Stimulated activated memory B cell treated with anti-CD40 and anti-IgM and Interleukin-4, amounts not matched to agents 10 μg/mL and 1 μg/mL and 100 μg/mL, for 72 hours (primary cell): Measurements from ENCODE around the gene PCBP3.
"Not testable (repeated sequence)": the region's sequence is repeated elsewhere in the genome, so short reads cannot be mapped to it uniquely, and the experiment has no call there.

Source experiments
- ATAC-seq: fragments of 150-1000 bp; cut with Tn5 transposase; 2 replicates; pipeline ENCODE4 v1.10.0; 2021
- H3K27ac Mint-ChIP-seq: one replicate; pipeline ENCODE4 v1.8.0; 2022; ENCODE audit warnings: mild to moderate bottlenecking, mixed read lengths
- H3K27me3 Mint-ChIP-seq: one replicate; pipeline ENCODE4 v1.8.0; 2022; ENCODE audit warnings: mixed read lengths
- H3K36me3 Mint-ChIP-seq: one replicate; pipeline ENCODE4 v1.8.0; 2022; ENCODE audit warnings: mixed read lengths
- H3K4me1 Mint-ChIP-seq: one replicate; pipeline ENCODE4 v1.8.0; 2022; ENCODE audit warnings: mixed read lengths
- H3K4me3 Mint-ChIP-seq: one replicate; pipeline ENCODE4 v1.8.0; 2022; ENCODE audit warnings: mild to moderate bottlenecking, moderate library complexity, mixed read lengths
- H3K9me3 Mint-ChIP-seq: one replicate; pipeline ENCODE4 v1.8.0; 2022; ENCODE audit warnings: mixed read lengths

Gene PCBP3

DNA sequence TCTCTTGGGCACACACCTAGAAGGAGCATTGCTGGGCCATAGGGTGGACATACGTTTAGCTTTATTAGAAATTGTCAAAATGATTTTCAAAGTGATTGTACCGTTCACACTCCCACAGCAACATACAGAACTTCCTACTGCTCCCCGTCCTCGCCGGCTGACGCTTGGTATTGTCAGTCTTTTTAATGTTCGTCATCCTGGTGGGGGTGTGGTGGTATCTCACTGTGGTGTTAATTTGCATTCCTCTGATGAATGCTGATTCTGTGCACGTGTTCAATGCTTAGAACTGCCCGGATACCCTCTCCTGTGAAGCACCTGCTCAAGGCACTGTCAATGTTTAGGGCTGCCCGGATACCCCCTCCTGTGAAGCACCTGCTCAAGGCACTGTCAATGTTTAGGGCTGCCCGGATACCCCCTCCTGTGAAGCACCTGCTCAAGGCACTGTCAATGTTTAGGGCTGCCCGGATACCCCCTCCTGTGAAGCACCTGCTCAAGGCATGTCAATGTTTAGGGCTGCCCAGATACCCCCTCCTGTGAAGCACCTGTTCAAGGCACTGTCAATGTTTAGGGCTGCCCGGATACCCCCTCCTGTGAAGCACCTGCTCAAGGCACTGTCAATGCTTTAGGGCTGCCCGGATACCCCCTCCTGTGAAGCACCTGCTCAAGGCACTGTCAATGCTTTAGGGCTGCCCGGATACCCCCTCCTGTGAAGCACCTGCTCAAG, 34.6 kb upstream of the PCBP3 start:
- not testable (repeated sequence) for ATAC-seq, H3K9me3 Mint-ChIP-seq, H3K4me1 Mint-ChIP-seq, H3K4me3 Mint-ChIP-seq, H3K27ac Mint-ChIP-seq
- peaks cover 24% of the 10 kb centered on the region for H3K27me3 Mint-ChIP-seq
- peaks cover 10% of the 10 kb centered on the region for H3K36me3 Mint-ChIP-seq

DNA sequence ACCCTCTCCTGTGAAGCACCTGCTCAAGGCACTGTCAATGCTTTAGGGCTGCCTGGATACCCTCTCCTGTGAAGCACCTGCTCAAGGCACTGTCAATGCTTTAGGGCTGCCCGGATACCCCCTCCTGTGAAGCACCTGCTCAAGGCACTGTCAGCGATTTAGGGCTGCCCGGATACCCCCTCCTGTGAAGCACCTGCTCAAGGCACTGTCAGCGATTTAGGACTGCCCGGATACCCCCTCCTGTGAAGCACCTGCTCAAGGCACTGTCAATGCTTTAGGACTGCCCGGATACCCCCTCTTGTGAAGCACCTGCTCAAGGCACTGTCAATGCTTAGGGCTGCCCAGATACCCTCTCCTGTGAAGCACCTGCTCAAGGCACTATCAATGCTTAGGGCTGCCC, 33.9 kb upstream of the PCBP3 start:
- not testable (repeated sequence) for H3K4me3 Mint-ChIP-seq, ATAC-seq, H3K9me3 Mint-ChIP-seq, H3K27ac Mint-ChIP-seq, H3K4me1 Mint-ChIP-seq, H3K36me3 Mint-ChIP-seq
- peaks cover 24% of the 10 kb centered on the region for H3K27me3 Mint-ChIP-seq

DNA sequence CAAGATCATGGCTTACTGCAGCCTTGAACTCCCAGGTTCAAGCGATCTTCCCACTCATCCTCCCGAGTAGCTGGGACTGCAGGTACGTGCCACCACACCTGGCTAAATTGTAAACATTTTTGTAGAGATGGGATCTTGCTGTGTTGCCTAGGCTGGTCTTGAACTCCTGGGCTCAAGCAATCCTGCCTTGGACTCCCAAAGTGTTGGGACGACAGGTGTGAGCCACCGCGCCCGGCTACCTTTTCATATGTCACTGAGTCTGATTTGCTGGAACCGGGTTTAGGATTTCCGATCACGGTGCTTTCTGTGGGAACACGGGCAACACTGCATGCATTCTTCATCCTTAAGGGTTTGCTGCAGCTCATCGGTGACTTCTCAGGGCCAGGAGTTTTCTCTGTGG, 32.2 kb upstream of the PCBP3 start:
- Mint-ChIP-seq H3K4me1 (peaks cover 22% of the 10 kb centered on the region), H3K9me3 (no peaks in the 10 kb centered on the region), H3K27ac (no peak overlapping the region)

DNA sequence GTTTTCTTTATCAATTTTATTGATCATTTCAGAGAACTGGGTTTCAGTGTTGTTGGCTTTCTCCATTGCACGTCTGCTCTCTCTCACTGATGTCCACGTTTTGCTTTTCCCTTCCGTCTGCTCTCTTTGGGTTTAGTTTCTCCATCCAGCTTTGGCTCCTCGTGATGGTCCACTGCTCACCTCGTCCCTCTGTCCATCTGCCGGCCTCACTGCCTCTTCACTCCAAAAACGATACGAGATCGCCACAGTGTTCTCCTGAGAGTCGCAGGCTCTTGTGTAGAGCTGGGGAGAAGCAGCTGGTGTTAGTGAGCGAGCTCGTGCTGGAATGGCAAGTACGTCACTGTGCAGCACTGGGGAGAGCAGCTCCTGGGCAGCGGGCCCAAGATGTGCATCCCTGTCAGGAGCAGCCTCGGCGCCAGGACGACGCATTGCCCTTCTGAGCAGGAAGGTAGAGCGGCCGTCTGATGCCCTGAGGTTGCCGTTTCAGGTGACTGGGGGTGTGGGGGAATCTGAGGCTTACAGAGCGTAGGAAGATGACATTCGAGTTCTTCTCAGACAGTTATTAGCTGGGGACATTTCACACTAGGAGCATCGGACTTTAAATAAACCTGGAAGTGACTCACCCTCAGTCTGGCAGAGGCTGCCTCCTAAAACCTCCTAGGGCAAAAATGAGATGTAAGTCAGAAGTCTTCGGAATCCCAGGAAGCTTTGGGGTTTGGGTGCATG, 31.4 kb upstream of the PCBP3 start:
- H3K9me3 Mint-ChIP-seq = no peaks in the 10 kb centered on the region
- H3K4me3 Mint-ChIP-seq = no peak overlapping the region
- peaks cover 5% of the 10 kb centered on the region for H3K36me3 Mint-ChIP-seq
- H3K27ac Mint-ChIP-seq = peak overlapping the region; percentile 42
- H3K4me1 Mint-ChIP-seq = peaks cover 30% of the 10 kb centered on the region
- H3K27me3 Mint-ChIP-seq = peaks cover 24% of the 10 kb centered on the region
- no peak for ATAC-seq

More for the DNA sequence above, 32.2 kb upstream of the PCBP3 start:
- no peak for ATAC-seq
- no peak overlapping the region for H3K4me3 Mint-ChIP-seq
- peaks cover 24% of the 10 kb centered on the region for H3K27me3 Mint-ChIP-seq
- H3K36me3 Mint-ChIP-seq = peaks cover 5% of the 10 kb centered on the region

DNA sequence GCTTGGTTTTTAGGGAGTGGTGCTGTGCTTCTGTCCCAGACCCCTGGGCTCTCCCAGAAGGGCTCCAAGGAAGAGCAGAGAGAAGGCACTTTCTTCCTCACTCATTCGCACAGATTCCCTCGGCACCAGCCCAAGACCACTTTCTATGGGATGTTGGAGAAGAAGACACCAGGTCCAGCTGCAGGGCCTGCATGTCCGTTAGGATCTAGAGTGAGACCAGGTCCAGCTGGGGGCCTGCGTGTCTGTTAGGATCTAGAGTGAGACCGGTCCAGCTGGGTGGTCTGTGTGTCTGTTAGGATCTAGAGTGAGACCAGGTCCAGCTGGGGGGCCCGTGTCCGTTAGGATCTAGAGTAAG, 30.9 kb upstream of the PCBP3 start:
- peak overlapping the region; percentile 42 for H3K27ac Mint-ChIP-seq
- not testable (repeated sequence) for ATAC-seq, H3K9me3 Mint-ChIP-seq, H3K4me3 Mint-ChIP-seq, H3K36me3 Mint-ChIP-seq
- peaks cover 35% of the 10 kb centered on the region for H3K4me1 Mint-ChIP-seq
- H3K27me3 Mint-ChIP-seq = peaks cover 24% of the 10 kb centered on the region

DNA sequence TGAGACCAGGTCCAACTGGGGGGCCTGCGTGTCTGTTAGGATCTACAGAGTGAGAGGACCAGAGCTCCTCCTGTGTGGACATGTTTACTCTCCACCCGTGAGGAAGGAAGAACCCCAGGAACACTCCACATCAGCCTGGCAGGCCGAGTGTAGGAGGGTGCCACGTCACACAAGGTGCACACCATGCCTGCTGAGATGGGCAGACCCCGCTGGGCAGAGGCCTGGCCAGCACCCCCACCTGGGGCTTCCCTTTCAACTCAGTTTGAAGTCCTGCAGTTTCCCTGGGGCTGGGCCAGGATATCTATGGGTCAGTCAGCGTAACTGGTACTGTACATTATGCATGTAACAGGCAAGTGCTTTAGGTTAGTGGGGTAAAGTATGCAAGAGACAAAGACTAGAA, 30.1 kb upstream of the PCBP3 start:
- Mint-ChIP-seq H3K4me1 (peaks cover 36% of the 10 kb centered on the region), H3K27me3 (peaks cover 24% of the 10 kb centered on the region), H3K4me3 (no peak overlapping the region), H3K36me3 (peaks cover 5% of the 10 kb centered on the region), H3K9me3 (no peaks in the 10 kb centered on the region), H3K27ac (no peak overlapping the region)
- no peak for ATAC-seq

DNA sequence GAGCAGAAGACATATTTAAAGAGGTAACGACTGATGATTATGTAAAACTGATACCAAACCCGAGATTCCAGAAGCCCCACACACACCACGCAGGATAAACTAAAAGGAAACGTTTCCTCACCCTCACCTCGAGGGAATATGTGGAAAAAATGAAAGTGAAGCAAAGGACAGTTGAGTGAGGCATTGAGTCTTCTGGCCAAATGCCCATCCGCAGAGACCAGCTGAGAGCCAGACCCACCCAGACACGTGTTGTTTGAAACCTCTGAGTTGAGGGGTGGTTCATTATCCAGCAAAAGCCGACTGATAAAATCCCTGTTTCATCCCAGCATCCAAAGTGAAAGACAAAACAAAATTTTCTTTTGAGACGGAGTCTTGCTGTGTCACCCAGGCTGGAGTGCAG, 29.6 kb upstream of the PCBP3 start:
- peaks cover 5% of the 10 kb centered on the region for H3K36me3 Mint-ChIP-seq
- no peaks in the 10 kb centered on the region for H3K9me3 Mint-ChIP-seq
- H3K4me1 Mint-ChIP-seq = peaks cover 36% of the 10 kb centered on the region
- H3K4me3 Mint-ChIP-seq = no peak overlapping the region
- no peak for ATAC-seq
- no peak overlapping the region for H3K27ac Mint-ChIP-seq
- H3K27me3 Mint-ChIP-seq = peaks cover 25% of the 10 kb centered on the region

DNA sequence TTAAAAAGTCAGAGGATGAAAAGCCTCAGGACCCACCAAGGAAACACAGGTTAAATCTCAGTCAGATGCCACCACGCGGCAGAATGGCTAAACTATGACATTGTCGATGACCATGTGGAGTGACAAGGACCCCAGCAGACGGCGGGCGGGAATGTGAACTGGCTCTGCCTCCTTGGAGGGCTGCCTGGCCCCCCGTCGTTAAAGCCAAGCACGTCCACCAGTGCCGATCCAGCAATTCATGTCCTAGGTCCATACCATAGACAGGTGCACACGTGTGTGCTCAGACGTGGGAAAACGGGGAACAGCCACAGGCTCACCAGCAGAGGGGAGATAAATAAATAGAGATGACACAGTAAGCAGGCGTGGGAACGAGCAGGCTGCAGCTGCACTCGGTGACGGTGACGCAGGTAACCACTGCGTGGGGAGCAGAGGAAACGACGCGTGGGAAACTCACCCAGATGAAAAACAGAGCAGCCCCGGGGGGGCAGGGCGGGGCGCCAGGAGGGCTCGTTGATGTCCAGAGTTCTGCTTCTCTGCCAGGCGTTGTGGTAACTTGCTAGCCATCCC, 28.3 kb upstream of the PCBP3 start:
- Mint-ChIP-seq H3K4me1 (peaks cover 36% of the 10 kb centered on the region), H3K27me3 (peaks cover 31% of the 10 kb centered on the region), H3K36me3 (peaks cover 10% of the 10 kb centered on the region), H3K27ac (peak overlapping the region; percentile 40), H3K9me3 (peaks cover 3% of the 10 kb centered on the region), H3K4me3 (peak overlapping the region; percentile 68)
- ATAC-seq = peak; percentile 95

DNA sequence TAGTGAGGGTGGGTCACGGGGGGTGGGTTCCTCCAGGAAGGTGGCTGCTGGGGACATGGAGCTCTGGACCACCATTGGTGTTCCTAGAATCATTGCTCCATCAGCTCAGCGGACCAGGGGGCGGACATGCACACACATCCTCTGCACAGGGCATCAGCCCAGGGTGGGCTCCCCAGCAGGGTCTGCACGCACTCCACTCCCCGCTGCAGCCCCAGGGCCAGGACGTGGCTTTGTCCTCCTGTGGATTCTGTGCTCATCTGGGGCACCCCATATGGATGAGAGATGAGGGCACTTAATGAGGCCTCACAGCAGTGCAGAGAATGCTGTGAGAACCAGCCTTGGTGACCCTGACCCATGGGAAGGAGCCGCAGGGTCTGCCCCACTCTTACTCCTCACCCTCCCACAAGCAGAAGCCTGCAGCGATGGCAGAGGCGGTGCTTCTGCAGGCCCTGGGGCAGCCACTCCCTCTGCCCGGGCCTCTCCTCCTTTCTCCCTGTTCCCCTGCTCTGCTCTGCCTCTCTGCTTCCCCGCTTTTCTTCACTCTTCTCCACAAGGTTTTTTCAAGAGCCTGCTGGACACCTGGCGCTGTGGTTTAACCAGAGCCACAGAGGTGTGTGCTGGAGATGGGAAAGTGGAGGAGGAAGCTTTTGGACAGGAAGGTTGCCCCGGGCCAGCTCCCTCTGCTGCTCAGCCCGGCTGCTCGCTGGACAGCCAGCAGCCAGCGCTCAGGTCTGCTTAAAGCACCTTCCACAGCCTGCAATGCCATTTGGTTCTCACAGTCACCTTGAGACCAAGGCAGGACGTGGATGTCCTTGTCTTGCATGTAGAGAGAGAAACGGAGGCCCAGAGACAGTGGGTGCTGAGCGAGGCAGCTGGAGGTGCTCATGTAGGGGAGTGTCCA, 26.3 kb upstream of the PCBP3 start:
- H3K4me1 Mint-ChIP-seq = peaks cover 36% of the 10 kb centered on the region
- H3K4me3 Mint-ChIP-seq = no peak overlapping the region
- H3K27ac Mint-ChIP-seq = peak overlapping the region; percentile 25
- H3K36me3 Mint-ChIP-seq = peaks cover 4% of the 10 kb centered on the region
- no peak for ATAC-seq
- H3K27me3 Mint-ChIP-seq = peaks cover 14% of the 10 kb centered on the region
- peaks cover 3% of the 10 kb centered on the region for H3K9me3 Mint-ChIP-seq

DNA sequence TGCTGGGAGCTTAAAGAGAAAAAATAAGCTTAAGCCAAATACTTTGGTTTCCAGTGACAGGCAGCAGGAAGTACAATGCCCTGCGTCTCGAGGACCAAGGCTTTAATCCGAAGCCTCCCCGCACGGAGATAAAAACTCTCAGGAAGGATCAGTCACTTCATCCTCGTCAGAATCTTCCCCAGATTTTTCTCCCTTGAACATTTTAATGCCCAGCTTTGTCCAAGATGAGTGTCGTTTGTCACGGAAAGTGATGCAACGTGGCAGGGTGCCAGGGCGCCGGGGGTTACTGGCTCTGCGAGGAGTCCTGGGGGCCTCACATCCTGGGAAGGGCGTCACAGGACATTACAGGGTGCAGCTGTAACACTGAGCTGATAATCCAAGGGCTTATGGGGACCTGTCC, 25.2 kb upstream of the PCBP3 start:
- peaks cover 10% of the 10 kb centered on the region for H3K27me3 Mint-ChIP-seq
- H3K4me3 Mint-ChIP-seq = no peak overlapping the region
- peaks cover 4% of the 10 kb centered on the region for H3K36me3 Mint-ChIP-seq
- no peak overlapping the region for H3K27ac Mint-ChIP-seq
- peaks cover 36% of the 10 kb centered on the region for H3K4me1 Mint-ChIP-seq
- ATAC-seq = no peak
- H3K9me3 Mint-ChIP-seq = peaks cover 3% of the 10 kb centered on the region

DNA sequence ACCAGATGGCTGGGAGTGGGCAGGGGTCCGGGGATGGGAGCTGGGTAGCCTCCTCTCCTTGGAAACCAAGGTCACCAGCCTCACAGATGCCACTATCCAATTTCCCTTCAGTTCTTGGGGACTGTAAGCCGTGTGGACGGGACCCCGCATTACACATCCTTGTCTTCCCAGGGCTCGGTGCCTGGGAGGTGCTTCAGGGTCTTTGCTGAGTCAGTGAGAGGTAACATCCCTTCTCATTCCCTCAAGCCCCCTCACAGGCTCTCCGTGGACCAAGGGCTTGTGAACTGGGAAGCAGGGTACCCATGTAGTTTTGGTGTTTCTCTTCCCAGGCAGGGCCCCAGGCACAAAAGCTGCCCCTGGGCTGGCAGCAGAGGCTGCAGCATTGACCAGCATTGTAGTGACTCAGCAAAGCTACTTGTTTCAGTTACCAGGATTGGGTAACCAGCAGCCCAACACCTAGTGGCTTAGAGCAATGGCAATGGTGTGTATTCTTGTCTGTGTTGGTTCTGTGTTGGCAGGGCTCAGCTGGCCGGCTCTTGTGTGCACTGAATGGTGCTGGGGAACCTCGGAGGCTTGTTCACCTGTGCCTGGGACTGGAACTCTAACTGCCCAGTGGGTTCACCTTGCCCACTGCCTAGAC, 24.6 kb upstream of the PCBP3 start:
- H3K4me1 Mint-ChIP-seq = peaks cover 29% of the 10 kb centered on the region
- peaks cover 4% of the 10 kb centered on the region for H3K36me3 Mint-ChIP-seq
- H3K27me3 Mint-ChIP-seq = peaks cover 10% of the 10 kb centered on the region
- no peak overlapping the region for H3K4me3 Mint-ChIP-seq
- ATAC-seq = no peak
- peaks cover 3% of the 10 kb centered on the region for H3K9me3 Mint-ChIP-seq
- no peak overlapping the region for H3K27ac Mint-ChIP-seq

DNA sequence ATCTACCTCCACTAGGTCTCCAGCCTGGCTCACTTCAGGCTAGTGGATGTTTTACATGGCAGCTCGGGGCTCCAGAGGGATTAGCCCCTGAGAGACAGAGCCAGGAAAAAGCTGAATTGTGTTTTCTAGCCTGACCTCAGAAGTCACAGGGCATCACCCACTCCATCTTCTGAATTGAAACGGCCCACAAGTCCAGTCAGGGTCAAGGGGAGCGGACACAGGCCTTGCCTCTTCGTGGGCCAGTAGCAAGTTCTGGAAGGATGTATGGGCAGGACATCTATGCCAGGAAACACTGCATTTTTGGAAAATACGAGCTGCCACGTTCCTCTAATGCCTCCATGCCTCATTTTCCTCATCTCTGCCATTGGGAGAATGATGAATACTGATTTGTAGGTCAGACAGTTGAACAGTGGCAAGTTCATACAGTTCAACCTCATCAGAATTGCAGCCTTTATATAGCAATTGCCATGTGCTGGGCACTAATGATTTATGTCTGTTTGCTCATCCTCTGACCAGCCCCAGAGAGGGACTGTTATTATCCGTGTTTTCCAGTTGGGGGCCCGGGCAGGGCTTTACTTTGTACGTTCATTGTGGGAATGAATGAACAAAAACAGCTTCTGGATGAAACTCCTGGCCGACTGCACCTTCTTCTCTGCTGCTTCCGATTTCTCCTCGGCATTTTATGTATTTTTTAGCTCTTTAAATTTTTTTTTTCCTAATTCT, 23.2 kb upstream of the PCBP3 start:
- Mint-ChIP-seq H3K27ac (no peak overlapping the region), H3K4me3 (no peak overlapping the region), H3K9me3 (peaks cover 7% of the 10 kb centered on the region), H3K27me3 (peaks cover 10% of the 10 kb centered on the region), H3K4me1 (peaks cover 23% of the 10 kb centered on the region), H3K36me3 (peaks cover 4% of the 10 kb centered on the region)
- ATAC-seq = no peak

DNA sequence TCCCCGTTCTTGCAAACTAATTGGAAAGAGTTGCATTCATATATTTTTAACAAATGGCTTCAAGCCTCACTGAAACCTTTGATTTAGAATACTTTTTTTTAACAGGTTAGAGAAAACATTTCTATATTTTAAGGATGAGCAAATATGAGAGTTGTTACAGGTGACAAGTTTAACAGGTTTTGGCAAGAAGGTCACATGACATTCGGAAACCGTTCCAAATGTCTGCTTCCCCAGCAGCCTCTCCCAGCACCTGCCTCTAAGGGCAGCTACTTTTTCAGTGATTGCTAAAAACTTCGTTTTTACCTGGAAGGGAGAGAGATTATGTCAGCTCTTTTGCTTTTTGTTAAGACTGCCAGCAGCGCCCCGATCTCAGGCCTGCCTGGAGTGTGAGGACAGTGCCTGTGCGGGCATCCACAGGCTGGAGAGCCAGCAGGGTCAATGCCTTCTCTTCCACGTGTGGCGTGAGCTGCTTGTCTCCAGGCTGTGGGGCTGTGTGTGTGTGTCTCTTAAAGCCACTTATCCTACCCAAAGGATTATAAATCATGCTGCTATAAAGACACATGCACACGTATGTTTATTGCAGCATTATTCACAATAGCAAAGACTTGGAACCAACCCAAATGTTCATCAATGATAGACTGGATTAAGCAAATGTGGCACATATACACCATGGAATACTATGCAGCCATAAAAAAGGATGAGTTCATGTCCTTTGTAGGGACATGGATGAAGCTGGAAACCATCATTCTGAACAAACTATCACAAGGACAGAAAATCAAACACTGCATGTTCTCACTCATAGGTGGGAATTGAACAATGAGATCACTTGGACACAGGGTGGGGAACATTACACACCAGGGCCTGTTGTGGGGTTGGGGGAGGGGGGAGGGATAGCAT, 21.8 kb upstream of the PCBP3 start:
- H3K4me3 Mint-ChIP-seq, ATAC-seq, H3K36me3 Mint-ChIP-seq, H3K9me3 Mint-ChIP-seq, H3K27ac Mint-ChIP-seq, H3K27me3 Mint-ChIP-seq: not testable (repeated sequence)
- peaks cover 10% of the 10 kb centered on the region for H3K4me1 Mint-ChIP-seq
